HG03558 (cell line): ENCODE results near the gene TTC3.
"Not testable (repeated sequence)": the region's sequence is repeated elsewhere in the genome, so short reads cannot be mapped to it uniquely, and the experiment has no call there.

ENCODE experiments used
- ATAC-seq: cut with Tn5 transposase; IDR thresholded peaks from one replicate; pipeline ENCODE4 v1.9.1; 2021; ENCODE audit warnings: moderate number of reproducible peaks; ENCODE audit not compliant: unreplicated experiment; ENCODE audit errors: extremely low read depth

TTC3 gene

DNA sequence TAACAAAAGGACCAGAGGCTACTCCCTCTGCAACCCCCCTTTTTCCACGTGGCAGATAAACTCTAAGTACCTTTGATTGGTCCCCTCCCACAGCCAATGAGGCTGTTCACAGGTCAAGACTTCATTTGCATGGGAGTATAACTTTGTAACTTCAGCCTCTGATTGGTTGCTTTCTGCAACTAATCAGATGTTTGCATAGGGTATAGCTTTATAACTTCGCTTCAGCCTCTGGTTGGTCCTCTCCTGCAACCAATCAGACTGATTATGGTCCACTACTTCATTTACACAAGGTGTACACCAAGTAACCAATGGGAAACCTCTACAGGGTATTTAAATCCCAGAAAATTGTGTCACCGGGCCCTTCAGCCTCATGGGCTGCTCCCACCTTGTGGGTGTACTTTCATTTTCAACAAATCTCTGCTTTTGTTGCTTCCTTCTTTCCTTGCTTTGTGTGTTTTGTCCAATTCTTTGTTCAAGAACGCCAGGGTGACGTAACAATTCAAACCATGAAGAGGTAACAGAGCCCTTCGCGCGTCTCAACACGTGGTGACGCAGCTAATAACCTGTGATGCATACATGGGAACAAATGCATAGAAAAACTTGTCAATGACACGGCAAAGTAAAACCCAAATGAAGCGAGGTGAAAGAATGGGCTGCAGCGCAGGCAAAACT is 146.8 kb downstream of the TTC3 start:
- no peak for ATAC-seq

DNA sequence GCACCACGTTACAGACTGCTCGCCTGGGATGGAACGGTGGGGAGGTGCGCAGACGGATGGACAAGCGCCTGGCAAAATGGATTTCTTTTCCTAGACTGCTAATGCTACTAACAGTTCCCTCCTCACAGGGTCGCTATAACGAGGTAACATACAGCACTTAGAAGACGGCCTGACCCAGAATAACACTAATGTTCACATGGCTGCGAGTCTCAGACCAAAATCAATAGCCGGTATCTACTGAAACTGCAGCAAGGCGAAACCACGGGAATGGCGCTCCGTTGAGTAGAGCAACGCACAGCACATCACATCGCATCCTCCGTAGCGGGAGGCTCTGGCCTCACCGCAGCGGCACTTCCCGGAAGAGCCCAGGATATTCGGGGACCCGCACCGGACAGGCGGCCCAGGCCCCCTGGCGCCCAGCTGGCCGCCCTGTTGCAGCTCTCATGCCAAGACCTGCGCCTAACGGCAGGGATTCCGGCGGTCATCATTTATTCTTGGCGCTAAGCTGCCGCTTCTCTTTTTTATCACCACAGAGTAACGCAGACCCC is 147.5 kb downstream of the TTC3 start:
- ATAC-seq = peak; percentile 9

DNA sequence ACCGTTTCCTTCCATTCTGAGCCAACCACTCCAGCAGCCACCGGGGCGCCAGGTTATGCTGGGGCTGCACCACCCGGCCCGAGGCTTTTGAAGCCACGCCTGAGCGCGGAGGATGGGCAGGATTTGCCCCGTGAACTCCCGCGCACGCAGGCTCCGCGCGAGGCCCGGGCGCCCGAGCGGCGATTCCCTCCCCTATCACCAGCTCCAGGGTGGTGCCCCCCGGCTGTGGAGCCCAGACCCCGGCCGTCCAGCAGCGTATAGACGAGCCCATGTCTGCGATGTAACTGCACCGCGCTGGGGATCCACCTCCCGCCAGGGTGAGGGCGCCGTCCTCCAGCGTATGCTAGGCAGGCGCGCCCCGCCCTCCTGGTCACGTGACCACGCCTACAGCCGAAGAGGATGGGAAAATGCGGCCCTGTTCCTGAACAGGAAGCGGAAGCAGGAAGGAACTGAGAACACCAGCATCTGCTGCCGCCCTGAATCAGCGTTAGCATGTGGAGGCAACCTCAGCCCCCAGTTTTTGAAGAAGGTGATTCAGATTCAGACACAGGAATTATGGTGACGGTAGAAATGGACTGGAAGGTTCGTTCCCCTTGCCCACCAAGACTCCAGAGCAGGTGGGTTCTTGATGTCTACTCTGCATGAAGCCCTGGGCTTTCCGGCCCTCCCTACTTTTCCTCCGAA is 148.1 kb downstream of the TTC3 start:
- ATAC-seq = peak; percentile 48

DNA sequence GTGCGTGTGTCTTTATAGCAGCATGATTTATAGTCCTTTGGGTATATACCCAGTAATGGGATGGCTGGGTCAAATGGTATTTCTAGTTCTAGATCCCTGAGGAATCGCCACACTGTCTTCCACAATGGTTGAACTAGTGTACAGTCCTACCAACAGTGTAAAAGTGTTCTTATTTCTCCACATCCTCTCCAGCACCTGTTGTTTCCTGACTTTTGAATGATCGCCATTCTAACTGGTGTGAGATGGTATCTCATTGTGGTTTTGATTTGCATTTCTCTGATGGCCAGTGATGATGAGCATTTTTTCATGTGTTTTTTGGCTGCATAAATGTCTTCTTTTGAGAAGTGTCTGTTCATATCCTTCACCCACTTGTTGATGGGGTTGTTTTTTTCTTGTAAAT is 149.2 kb downstream of the TTC3 start:
- ATAC-seq = not testable (repeated sequence)

DNA sequence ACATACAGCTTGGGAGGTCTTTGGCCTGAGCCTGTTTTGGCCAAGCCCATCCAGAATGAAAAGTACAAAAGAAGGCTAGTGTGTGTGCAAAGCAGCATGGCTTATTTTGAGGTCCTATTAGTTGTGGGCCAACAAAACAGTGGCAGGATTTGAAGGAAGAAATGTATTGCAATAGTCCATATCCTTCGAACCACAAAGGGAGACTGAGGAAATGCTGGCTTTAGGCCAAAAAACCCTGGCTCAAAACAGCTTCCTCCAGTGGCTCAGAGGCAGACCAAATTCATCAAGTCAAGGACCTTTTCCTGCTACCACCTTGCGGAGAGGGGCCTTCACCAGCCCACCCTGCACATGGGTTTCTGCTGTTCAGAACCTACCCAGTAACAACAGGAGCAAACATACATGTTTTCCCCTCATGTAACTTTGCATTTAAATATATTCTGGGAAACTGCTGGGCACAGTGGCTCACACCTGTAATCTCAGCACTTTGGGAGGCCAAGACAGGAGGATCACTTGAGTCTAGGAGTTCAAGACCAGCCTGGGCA is 150.8 kb downstream of the TTC3 start:
- ATAC-seq = no peak

DNA sequence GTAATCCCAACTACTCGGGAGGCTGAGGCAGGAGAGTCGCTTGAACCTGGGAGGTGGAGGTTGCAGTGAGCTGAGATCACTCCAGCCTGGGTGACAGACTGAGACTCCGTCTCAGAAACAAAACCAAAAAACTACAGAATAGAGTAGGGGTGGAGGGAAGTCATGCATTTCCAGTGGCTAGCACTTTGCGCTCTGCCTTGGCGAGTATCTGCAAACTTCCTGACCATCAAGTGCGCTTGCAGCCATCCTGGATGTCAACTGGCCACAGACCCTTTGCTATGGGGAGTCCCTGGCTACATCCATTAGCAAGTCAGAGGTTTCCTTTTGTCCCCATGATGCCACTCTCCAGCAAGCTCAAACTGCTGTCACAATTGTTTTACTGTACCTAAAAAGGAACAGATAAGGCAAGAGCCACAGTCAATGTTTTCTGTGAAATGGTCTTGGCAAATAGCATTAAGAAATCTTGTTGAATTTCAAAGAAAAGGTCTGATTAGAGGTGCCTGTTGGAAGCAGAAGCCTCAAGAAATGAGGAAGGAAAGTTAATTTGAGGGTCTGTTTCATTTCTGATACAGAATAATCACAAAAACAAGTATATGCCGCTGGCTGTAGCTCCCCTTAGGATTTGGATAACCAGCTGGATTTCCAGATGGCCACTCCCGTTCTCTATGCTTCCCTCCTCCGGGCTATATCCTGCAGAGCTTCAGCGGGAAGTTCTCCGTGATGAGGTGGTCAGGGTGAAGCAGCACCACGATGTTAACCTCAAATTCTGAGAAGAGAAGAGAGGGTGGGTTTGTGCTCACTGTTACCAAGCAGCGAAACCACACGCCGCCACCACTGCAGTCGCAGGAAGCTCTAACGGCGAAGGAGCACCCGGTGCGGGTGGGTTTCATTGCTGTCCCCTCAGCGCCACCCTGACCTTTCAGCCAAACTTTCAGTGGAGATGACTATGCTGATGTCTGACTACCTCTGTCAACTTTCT is 152.1 kb downstream of the TTC3 start:
- ATAC-seq = no peak

DNA sequence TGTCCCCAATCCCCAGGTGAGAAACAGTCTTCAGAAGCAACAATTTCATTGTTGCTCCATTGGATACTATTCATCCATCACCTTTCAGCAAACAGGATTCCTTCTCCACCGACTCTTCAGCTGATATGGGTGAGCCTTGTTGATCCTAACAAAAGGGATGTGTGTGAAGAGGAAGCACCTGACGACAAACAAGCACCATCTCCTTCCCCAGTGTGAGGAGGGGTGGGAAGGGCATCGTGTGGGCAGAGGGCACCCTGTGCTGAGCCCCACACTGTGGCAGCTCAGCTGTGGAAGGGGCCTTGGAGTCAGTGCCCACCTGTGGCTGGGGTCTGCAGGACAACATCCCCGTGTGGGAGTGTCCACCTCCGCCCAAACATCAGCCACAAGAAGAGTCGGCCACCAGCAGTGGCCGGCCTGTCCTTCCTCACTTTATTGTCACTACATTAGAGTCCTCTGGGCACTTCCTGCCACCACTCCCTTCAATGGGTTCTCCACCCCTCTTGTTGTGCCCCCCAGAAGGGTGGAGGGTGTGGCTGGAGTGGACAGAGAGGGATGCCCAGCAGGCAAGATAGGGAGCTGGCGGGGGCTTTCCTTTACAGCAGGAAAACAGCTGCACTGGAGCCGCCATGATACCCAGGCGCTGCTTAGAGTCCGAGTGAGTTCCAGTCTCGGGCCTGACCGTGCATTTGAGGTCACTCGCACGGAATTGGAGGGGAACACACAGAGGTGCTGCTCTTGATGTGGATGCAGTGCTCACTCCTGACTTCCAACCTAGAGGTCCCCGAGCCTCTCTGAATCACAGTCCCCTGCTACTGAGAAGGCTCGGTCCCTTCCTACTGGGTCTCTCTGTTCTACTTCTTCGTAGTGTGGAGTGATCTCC is 153.2 kb downstream of the TTC3 start:
- no peak for ATAC-seq

DNA sequence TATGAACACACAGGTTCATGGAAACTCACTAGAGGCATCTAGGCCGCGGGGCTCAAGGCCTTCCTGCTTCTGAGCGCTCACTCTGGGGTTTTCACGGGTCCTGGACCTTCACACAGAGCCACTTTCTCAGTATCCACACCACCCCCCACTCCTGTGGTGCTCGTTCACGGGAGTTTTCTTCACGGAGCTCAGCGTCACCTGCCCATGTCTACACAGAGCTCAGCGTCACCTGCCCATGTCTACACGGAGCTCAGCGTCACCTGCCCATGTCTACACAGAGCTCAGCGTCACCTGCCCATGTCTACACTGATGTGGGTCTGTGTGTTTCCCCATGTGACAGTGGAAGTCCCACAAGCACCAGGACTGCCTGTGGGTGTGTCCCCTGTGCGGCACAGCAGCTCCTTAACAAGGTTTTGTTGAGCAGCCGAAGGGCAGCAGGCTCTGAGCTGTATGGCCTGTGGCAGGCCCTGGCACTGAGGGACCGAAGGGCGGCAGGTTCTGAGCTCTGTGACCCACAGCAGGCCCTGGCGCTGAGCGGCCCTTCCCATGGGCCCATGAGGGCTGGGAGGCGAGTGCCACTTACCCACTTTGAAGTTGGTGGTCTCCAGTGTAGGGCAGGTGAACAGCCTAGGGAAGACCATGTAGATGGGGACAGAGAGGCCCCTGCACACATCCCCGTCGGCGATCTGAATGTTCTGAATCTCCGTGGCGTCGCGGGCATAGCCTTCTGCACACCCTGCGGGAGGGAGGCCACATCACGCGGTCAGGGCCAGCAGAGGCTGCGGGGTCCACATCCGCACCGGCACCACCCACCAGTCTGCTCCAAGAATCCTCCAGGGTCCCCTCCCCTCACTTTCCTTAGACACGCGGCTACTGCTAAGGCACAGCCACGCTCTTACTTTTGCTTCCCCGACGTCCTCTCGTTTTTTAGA is 154.3 kb downstream of the TTC3 start:
- no peak for ATAC-seq

DNA sequence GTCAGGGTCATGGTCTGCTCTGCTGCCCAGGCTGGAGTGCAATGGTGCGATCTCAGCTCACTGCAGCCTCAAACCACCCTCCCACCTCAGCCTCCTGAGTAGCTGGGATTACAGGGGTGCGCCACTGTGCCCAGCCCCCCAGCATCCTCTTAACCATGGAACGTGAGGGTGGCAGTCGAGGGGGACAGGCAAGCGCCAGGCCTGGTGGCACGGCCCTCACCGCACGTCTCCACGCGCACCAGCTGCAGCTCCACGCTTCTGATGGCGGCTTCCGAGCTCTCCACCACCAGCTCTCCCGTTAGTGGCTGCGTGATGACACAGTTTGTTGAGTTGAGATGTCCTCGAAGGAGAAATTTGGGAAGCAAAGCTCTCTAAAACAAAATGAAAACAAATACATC is 154.9 kb downstream of the TTC3 start:
- no peak for ATAC-seq

DNA sequence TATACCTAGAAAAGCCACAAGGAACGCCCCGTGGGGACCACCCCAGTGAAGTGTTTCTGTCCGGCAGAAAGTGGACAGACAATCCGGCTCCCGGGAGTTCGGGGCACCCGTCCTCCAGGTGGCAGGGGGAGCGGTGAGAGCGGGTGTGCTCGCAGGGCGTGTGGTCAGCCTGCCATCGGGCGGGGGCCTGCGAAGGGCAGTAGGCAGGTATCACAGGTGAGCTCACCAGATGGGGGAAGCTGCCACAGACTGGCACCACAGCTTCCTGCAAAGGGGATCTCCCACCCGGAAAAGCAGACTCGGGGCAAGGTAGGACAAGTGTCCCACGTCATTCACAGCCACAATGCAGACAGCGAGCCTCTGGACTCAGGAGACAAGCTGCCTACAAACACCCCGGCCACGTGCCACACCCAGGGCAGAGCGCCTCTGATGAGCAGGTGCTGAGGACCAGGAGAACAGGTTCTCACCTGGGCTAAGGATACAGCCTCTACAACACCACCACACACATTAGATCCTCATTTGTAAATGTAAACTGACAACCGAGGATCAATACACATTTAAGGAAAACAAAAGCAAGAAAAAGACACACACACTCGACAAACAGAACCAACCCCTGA is 157.7 kb downstream of the TTC3 start:
- no peak for ATAC-seq

DNA sequence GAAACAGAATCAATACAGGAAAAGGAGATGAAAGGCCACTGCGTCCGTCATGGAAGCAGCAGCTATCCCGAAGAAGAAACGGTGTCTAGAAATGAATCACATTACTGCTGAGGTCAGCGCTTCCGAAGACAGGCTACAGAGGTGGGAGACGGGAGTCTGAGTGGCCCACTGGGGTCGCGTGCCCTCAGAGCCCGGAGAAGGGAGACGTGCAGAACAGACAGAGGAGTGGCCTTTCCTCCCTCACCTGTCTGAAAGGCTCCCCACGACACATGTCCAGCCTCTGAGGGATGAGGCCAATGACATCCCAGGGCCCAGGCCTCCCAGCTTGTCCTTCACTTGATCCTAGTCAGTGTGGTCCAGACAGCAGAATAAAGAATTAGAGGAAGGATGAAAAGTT is 158.2 kb downstream of the TTC3 start:
- ATAC-seq = no peak

DNA sequence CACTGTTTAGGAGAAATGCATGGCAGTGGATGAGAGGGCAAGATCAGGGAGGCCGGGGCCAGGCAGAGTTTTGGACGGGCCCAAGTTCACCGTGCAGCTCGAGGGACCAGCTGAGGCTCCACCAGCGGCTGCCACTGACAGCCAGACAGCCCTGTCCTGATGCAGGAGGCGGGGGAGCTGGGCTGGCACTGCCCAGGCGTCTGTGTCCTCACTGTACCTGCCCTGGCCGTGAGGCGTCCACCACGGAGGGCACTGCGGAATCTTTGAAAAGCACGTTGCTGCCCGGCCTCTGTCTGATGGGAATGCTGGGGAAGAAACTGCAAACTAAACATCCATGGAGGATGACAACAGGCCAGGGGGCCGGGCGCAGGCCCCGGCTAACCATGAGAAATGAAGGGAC is 158.6 kb downstream of the TTC3 start:
- ATAC-seq = no peak

DNA sequence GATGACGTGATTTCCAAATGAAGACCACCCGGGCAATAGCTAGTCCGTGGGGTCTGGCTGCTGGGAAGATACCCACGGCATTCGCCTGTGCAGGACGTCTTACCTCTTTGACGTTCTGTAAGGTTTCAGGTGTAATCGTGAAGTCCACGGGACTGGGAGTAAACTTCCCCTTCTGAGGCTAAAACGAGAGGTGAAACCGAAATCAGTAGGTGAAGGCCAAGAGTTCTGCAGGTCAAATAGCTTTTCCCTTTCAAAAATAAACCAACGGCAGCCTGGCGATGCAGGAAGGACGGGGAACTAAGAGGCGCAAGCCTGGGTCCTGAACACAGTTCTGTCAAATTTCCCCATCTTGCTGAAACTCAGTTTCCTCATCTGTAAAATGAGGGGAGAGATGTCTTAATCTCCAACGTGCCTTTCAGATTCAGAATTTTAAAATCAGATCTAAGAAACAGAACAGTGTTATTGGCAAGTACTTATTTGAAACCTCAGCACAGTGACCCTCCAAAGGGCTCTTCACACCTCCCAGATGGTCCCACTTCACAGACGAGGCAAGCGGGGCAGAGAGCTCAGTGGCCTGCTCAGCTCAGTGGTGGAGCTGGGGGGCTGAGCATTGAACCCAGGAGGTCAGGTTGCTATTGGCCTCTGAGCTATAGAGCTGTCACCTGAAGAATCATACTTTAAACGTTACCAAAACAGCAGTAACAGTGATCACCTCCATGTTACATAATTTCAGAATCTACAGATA is 159.4 kb downstream of the TTC3 start:
- ATAC-seq = no peak

DNA sequence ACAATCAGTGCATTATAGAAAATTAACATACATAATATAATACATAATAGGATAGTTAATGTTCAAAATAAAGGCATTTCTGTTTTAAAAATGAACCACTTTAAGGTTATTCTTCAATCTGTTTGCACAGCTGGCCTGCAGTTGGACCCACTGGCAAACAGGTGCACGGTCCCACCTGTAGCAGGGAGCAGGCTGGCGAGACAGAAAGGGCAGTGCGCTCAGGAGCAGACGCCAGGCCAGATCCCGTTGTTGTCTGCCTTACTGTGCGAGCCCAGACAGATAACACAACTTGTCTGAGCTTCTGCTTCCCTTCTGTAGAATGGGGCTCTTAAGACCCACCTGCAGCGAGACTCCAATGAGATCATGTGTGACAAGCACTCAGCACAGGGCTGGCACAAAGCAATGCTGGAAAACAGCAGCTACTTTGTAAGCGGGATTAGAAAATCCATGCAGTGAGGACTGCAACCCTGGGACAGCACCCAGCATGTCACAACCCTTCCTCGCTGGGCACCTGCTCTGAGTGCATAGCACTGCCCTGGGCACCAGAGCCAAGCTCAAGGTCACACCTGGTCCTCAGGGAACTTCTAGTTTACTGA is 160.6 kb downstream of the TTC3 start:
- ATAC-seq = no peak

DNA sequence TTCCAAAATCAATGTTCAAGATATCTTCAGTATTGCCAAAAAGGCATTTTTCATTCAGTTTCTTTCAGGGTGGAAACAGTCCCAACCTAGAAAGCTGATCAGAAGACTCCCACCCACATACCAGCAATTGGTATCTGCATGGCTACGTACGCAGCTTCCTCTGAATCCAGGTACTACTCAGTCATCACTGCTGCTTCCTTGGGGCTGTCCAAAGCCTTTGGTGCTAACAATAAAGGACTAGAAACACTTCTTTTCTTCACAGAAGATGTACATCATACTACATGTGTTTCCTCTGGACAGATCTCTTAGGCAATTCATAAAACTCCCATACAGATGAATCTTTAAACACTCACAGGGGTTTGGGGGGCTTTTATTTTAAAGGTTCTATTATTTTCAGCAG is 164.3 kb downstream of the TTC3 start:
- no peak for ATAC-seq

DNA sequence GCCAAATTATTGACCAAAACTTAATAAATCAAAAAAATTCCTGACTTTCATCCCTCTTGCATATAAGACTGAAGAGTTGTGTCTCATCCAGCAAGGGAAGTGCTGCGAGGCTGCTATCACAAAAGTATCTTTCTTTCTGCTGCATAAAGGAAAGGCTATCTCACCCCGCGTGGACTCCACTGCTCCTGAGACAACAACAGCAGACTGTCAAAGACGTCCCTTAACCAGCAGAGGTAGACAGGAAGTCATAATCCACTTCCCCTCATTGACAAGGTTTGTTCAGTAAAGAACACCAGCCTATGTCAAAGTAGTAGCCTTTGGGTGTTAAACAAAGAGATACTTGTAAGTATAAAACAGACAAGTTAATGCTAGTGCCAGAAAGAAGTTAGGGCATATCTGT is 164.7 kb downstream of the TTC3 start:
- no peak for ATAC-seq

DNA sequence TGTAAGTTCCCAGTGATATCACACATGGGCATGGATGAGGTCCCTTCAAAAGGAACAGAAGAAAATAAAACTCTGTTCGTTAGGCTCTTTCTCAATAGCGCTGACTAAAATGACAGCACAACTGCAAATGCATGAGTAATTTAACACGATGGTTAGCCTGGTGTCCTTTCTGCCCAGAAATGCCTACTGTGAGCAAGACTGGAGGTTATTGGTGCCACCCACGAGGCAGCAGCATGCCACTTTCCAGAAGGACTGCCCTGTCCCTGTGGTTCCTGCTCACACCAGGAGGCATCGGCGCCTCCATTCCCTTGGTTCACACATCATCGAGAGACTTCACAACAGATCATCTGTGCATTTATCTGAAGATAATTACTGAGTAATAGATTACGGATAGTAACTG is 167.9 kb downstream of the TTC3 start:
- no peak for ATAC-seq
